ENCODE results near the gene RABEP2. TPM values are rescaled to one million over a fixed set of nuclear protein-coding genes. Genes with fewer than 3 reads are reported as not detected.
"Not testable (repeated sequence)": the region's sequence is repeated elsewhere in the genome, so short reads cannot be mapped to it uniquely, and the experiment has no call there.

The RABEP2 gene, protein sequence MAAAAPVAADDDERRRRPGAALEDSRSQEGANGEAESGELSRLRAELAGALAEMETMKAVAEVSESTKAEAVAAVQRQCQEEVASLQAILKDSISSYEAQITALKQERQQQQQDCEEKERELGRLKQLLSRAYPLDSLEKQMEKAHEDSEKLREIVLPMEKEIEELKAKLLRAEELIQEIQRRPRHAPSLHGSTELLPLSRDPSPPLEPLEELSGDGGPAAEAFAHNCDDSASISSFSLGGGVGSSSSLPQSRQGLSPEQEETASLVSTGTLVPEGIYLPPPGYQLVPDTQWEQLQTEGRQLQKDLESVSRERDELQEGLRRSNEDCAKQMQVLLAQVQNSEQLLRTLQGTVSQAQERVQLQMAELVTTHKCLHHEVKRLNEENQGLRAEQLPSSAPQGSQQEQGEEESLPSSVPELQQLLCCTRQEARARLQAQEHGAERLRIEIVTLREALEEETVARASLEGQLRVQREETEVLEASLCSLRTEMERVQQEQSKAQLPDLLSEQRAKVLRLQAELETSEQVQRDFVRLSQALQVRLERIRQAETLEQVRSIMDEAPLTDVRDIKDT
- 100 to 1,000 TPM in 1 of 4 donors, 10 to 100 TPM in 3; 66.7 to 108 (median 81.5) TPM for total RNA-seq

GRCh38 chr16:28924762-28925385, at the start of gene RABEP2:
Gene RABEP2, minus strand, starts transcription at chr16:28925238. Its CDS starts 75 bp downstream, at chr16:28925163.
- H3K9me3 ChIP-seq: no peaks in the 10 kb centered on the region
- H3K27me3 ChIP-seq: no peaks in the 10 kb centered on the region
- WGBS: 1% methylated on average over 49 of the region's 66 CpGs
- H3K27ac ChIP-seq: peak within 1 kb of the TSS; percentile 95
- peak within 1 kb of the TSS; percentile 70 for H3K4me3 ChIP-seq
- H3K36me3 ChIP-seq: peaks cover 6% of the 10 kb centered on the region
- TF ChIP-seq CTCF (IDR thresholded peaks at IDR 0.05) (no peak), EP300 (IDR thresholded peaks at IDR 0.05) (no peak), POLR2AphosphoS5 (IDR thresholded peaks at IDR 0.05) (peak in 1 of 3 donors; percentile 44), POLR2A (IDR thresholded peaks at IDR 0.05) (no peak)
- peaks cover 18% of the 10 kb centered on the region for H3K4me1 ChIP-seq
- DNase-seq (ENCODE audit: low spot score in 2 of 2): peak; percentile 95

GRCh38 chr16:28974437-28975157, 49.6 kb upstream of the RABEP2 start, which contains the start of gene SPNS1:
Gene SPNS1, plus strand, starts transcription at chr16:28974778. Its CDS starts 374 bp downstream, at chr16:28975152.
- peak within 1 kb of the TSS; percentile 98 for H3K4me3 ChIP-seq
- peaks cover 20% of the 10 kb centered on the region for H3K36me3 ChIP-seq
- no peaks in the 10 kb centered on the region for H3K27me3 ChIP-seq
- 1% methylated on average over 15 of the region's 60 CpGs for WGBS
- TF ChIP-seq POLR2AphosphoS5 (IDR thresholded peaks at IDR 0.05): peak; percentile 82 to 96 (median 95)
- no peak for TF ChIP-seq EP300 (IDR thresholded peaks at IDR 0.05)
- no peak for TF ChIP-seq CTCF (IDR thresholded peaks at IDR 0.05)
- TF ChIP-seq POLR2A (IDR thresholded peaks at IDR 0.05): peak in 1 of 2 donors; percentile 7
- H3K27ac ChIP-seq: peak within 1 kb of the TSS; percentile 82
- no peaks in the 10 kb centered on the region for H3K9me3 ChIP-seq
- peak; percentile 98 to 99 for DNase-seq (ENCODE audit: low spot score in 2 of 2)
- H3K4me1 ChIP-seq: peaks cover 23% of the 10 kb centered on the region

GRCh38 chr16:28974007-28974436, 49.0 kb upstream of the RABEP2 start:
- DNase-seq (ENCODE audit: low spot score in 2 of 2): no peak
- Histone ChIP-seq H3K4me1 (peaks cover 23% of the 10 kb centered on the region), H3K4me3 (peak overlapping the region; percentile 98), H3K36me3 (peaks cover 14% of the 10 kb centered on the region), H3K27ac (peak overlapping the region; percentile 82), H3K9me3 (no peaks in the 10 kb centered on the region), H3K27me3 (no peaks in the 10 kb centered on the region)
- WGBS: 1% methylated on average over 14 of the region's 17 CpGs
- TF ChIP-seq CTCF (IDR thresholded peaks at IDR 0.05) (peak in 1 of 2 donors; percentile 52), POLR2AphosphoS5 (IDR thresholded peaks at IDR 0.05) (no peak)

GRCh38 chr16:28969696-28970095, 44.7 kb upstream of the RABEP2 start:
- H3K4me1 ChIP-seq; H3K9me3 ChIP-seq; H3K36me3 ChIP-seq; DNase-seq (ENCODE audit: low spot score in 2 of 2); H3K27ac ChIP-seq; H3K27me3 ChIP-seq; H3K4me3 ChIP-seq: not testable (repeated sequence)
- WGBS: 93% methylated on average over 2 of the region's 2 CpGs

- Histone ChIP-seq H3K4me1 (no peaks in the 10 kb centered on the region), H3K27ac (no peak overlapping the region), H3K4me3 (no peak overlapping the region), H3K9me3 (no peaks in the 10 kb centered on the region), H3K36me3 (peaks cover 32% of the 10 kb centered on the region), H3K27me3 (no peaks in the 10 kb centered on the region)
- no peak for DNase-seq (ENCODE audit: low spot score in 2 of 2)
- 92% methylated on average over 4 of the region's 4 CpGs for WGBS
- TF ChIP-seq POLR2AphosphoS5 (IDR thresholded peaks at IDR 0.05): no peak
- TF ChIP-seq POLR2A (IDR thresholded peaks at IDR 0.05): no peak
- TF ChIP-seq EP300 (IDR thresholded peaks at IDR 0.05): no peak
- TF ChIP-seq CTCF (IDR thresholded peaks at IDR 0.05): no peak
Measured at GRCh38 chr16:28967156-28967555, 42.1 kb upstream of the RABEP2 start.
